GM03348 (cell line): Measurements from ENCODE around the gene KDM1B.
"Not testable (repeated sequence)": the region's sequence is repeated elsewhere in the genome, so short reads cannot be mapped to it uniquely, and the experiment has no call there.

Source experiments
- DNase-seq: peaks from one replicate; pipeline ENCODE4 v3.0.0; 2012; ENCODE audit warnings: low spot score

KDM1B gene

DNA sequence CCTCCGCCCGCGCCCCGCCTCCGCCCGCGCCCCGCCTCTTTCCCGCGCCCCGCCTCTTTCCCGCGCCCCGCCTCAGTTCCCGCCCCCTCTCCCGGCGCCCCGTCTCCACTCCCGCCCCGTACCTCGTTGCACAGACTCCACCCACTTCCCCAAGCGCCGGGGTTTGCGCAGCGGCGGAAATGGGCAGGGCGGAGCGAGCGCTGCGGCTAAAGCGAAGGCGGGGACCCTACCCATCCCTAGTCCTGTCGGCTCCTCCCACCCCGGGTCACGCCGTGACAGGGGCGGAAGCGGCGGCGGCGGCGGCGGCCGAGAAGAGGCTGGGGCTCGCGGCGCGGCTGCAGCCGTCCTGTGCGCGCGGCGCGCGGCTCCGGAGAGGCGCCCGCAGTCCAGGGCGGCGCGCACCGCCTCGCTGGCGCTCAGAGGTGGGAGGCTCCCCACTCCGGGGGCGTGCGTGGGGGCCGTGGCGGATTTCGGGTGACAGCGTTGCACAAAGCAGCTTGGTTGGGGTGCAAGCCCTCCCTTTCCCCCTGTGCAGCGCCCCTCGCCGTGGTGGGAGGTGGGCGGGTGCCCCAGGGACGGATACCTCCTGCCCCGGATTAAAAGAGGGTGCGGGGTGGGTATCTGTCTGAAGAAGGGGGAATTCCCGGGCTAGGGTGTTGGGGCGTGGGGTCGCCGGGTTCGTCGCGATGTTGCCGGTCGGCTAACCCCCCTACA, at the start of gene KDM1B:
Gene KDM1B (plus strand): TSS at position 273 of the 714 bp plus-strand sequence. CDS start 4,474 bp downstream, outside the sequence.
- DNase-seq: peak; percentile 99

- DNase-seq: no peak
Measured at GRCh38 chr6:18107061-18107460, 48.2 kb upstream of the KDM1B start.

- DNase-seq: no peak
Measured at GRCh38 chr6:18110162-18110561, 45.1 kb upstream of the KDM1B start.

- no peak for DNase-seq
Measured at GRCh38 chr6:18115356-18115755, 39.9 kb upstream of the KDM1B start.

GRCh38 chr6:18117136-18117535, 38.1 kb upstream of the KDM1B start:
- DNase-seq: no peak

- no peak for DNase-seq
Measured at GRCh38 chr6:18118330-18118729, 36.9 kb upstream of the KDM1B start.

GRCh38 chr6:18119236-18119635, 36.0 kb upstream of the KDM1B start:
- DNase-seq: no peak

GRCh38 chr6:18121580-18122127, 33.6 kb upstream of the KDM1B start:
- DNase-seq: no peak

DNA sequence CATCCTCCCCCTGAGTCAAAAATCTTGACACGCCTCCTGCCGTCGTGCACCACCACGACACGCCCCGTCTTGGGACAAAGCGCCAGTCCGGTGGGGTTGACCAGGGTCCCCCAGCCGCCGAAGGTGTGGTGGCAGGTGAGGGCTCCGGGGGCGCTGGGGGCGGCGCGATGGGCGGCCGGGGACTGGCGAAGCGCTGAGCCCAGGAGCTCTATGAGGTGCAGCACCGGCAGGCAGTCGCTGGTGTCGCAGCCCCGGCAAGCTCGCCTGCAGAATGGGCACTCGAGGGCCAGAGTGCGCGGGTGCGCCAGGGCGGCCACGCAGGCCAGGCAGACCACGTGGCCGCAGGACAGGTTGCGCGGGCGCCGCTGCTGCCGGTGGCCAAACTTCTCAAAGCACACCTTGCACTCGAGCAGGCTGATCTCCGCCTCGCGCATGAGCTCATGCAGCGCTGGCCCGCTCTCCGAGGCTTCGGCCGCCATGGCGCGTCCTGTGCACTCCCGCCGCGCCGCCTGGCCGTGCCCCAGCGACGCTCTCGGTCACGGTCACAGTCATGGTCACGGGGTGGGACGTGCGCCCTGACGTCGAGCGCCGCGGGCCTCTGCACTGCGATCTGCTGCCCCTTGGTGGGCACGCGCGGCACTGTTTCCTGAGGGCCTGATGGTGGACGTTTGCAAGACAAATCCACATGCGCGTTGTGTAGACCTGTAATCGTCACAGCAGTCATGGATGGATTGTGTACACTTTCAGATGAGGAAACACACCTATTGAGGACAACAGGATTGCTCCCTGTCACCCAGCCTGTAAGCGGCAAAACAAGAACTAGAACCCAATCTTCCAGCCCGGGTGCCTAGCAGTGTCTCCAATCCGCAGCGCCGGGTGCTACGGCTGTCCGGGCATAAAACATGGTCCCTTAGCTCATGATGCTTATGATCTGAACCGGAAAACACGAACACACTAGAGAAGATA, 32.8 kb upstream of the KDM1B start, which contains the start of gene NHLRC1:
Gene NHLRC1 (minus strand): TSS at position 550 of the 966 bp plus-strand sequence. CDS start 71 bp downstream, at position 479.
- peak; percentile 95 for DNase-seq

DNA sequence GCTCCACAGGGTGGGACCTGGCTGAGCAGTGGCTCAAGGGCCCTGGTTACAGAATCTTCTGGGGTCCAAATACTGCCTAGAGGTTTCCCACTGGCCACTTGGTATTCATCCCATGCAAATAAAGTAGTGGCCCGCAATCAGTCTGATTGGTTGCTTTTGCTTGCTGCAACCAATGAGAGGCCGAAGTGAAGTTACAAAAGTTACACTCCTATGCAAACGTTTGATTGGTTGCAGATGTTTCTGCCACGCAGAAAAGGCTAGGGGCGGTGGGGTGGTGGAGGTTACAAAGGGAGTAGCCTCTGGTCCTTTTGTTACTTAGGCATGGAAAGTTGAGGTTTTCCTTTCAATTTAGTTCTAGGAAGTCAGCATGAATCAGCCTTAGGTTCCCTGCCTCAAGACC, 29.1 kb upstream of the KDM1B start:
- peak; percentile 19 for DNase-seq

GRCh38 chr6:18132346-18132745, 22.9 kb upstream of the KDM1B start:
- no peak for DNase-seq

GRCh38 chr6:18135171-18135570, 20.1 kb upstream of the KDM1B start:
- DNase-seq: no peak

DNA sequence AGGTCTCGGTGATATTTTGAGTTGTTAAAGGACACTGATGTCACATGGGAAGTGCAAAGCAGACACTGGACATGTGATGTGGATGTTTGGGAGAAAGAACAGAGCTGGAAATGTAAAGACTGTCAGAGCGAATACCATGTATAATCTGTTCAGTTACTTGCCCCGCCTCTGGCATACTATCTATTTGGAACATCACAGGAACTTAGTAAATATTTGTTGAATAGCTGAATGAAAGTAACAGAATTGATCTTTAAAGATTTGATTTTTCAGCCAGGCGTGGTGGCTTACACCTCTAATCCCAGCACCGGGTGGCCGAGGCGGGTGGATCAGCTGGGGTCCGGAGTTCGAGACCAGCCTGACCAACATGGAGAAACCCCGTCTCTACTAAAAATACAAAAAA, 19.0 kb upstream of the KDM1B start:
- no peak for DNase-seq

DNA sequence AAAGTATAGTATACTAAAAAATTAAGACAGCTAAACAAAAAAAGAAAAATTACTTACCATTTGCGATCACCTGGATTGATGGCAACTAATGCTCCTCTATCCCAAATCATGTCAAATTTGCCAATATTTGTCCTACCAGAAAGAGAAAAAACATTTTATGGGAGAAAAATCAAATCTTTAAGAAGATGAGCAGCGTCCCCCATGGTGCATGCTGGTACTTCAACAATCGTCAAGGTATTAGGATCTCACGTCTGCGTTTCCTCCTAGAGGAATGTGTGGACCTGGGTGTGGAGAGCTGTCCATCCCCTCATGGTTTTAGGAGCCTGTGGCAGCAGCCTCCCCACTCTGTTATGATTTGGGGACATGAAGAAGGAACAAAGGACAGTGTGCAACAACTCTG, 16.3 kb upstream of the KDM1B start:
- no peak for DNase-seq

GRCh38 chr6:18139935-18140621, 15.1 kb upstream of the KDM1B start:
- no peak for DNase-seq

DNA sequence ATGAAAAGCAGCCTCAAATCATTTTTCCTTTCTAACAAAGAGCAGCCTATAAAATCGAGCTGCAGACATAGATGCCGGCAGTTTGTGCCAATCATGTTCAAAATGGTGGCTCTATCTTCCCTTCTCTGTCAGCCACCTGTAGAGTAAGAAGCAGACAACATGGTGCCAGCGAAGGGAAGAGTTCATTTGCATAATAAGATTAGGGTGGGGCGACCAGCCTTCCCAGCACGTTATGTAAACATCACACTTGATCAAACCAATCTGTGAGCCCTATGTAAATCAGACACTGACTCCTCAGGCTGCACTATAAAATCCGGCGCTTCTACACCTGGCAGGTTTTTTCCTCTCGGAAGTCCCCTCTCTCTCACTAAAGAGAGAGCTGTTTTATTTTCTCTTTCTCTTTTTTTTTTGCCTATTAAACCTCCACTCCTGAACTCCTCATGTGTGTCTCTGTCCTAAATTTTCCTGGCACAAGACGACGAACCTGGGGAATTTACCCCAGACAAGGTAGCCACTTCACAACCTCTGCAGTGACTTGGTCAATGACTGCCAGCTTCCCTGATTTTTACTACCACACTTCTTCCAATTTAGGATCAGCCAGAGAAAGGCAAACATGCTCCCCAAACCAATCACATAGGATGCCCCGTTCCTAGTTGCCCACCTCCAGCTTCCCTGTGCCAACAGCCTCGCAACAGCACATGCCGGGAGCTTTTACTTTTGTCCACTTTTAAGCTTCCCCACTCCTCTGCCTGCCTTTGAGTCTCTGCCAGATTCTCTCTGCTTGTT, 13.2 kb upstream of the KDM1B start:
- no peak for DNase-seq

DNA sequence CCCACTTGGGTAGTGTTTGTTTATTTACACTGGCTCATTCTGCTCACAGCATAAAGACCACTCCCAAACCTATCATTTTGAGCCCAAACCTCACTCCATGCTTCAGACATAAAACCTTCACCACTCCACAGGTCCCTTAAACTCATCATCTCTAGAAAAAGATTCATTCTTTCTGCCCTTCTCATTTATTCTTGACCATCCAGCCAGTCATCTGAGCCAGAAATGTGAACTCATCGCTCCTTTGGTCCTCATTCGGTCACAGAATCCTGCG, 12.7 kb upstream of the KDM1B start:
- DNase-seq: no peak

DNA sequence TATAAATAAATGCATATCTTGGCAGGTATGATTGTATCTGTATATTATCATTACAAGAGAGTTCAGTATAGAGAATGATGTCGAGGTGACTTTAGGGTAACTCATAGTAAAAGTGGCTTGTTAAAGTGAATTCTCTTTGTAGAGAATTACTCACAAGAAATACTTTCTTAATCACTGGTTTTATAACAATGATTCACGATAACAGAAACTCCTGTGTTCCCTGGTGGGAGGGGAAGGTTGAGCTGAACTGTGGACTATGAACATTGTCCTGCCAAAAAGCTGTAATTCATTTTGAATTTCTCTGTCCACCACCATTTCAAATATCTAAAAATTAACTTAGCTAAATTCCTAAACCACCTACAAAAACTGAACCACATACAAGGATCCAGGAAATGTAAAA, 8.1 kb upstream of the KDM1B start:
- DNase-seq: peak; percentile 60

GRCh38 chr6:18147616-18148015, 7.6 kb upstream of the KDM1B start:
- no peak for DNase-seq

- DNase-seq: peak; percentile 73
Measured at GRCh38 chr6:18148304-18149025, 6.8 kb upstream of the KDM1B start.

GRCh38 chr6:18151391-18151790, 3.8 kb upstream of the KDM1B start:
- not testable (repeated sequence) for DNase-seq
